HepG2 (cell line): ENCODE data around the gene EZH2. TPM values are rescaled to one million over a fixed set of nuclear protein-coding genes. Genes with fewer than 3 reads are reported as not detected.

Source experiments
- ATAC-seq: fragments of 200-7000 bp; cut with Tn5 transposase; 3 replicates; pipeline ENCODE4 v1.9.1; 2020; ENCODE audit warnings: mild to moderate bottlenecking, moderate library complexity
- BruUV-seq: library from RNA; stranded (reverse); fragments of 400-500 nt; replicated peaks from 2 replicates; lab custom pipeline; 2021; lab: Mats Ljungman, UMichigan
- CTCF ChIA-PET: fragments of 300-600 bp; formaldehyde crosslinking; extraction: SDS; loops from one replicate; lab custom pipeline; 2021; ENCODE audit warnings: low total read pairs, inconsistent platforms, low intra/inter-chr PET ratio; lab: Yijun Ruan, JAX
- POLR2A ChIA-PET: fragments of 350-600 bp; sonication (Branson Sonifier 250); formaldehyde crosslinking; loops from one replicate; lab custom pipeline; 2020; ENCODE audit warnings: antibody characterized with exemption, inconsistent platforms; lab: Yijun Ruan, JAX
- DNase-seq: peaks from one replicate; pipeline ENCODE4 v3.0.0-alpha.2; 2015; ENCODE audit warnings: low spot score
- FAIRE-seq: peaks from 3 replicates; lab custom pipeline; 2011; peaks lifted over from hg19 to GRCh38; lab: Jason Lieb, UNC
- H2AFZ ChIP-seq: one replicate; pipeline ENCODE4 v1.6.1; 2011; ENCODE audit warnings: low read length, inconsistent platforms
- H3K27ac ChIP-seq: fragments of 300-600 bp; 3 replicates; pipeline ENCODE4 v1.8.0; 2011; ENCODE audit warnings: mixed run types, mild to moderate bottlenecking, mixed read lengths, low read length, inconsistent platforms; ENCODE audit not compliant: insufficient read depth; ENCODE audit errors: extremely low read length
- H3K27me3 ChIP-seq, 2 experiments: fragments of 200-600 bp in 1 of 2; 2 replicates in 1 of 2; 3 replicates in 1 of 2; pipeline versions ENCODE4 v1.6.0 to v1.8.0; 2011; ENCODE audit warnings: low read length in 2 of 2, mild to moderate bottlenecking in 2 of 2, moderate library complexity in 2 of 2, inconsistent platforms in 1 of 2; ENCODE audit not compliant: insufficient read depth in 2 of 2, control insufficient read depth in 1 of 2
- H3K36me3 ChIP-seq, 2 experiments: fragments of 200-600 bp in 1 of 2; replicated peaks in 1 of 2; 2 replicates in 1 of 2; 3 replicates in 1 of 2; pipeline versions ENCODE4 v1.5.1 to v1.8.0; 2011; ENCODE audit warnings: low read length in 2 of 2, inconsistent platforms in 1 of 2; ENCODE audit not compliant: insufficient read depth in 2 of 2, control insufficient read depth in 1 of 2
- H3K4me1 ChIP-seq: 2 replicates; pipeline ENCODE4 v1.5.1; 2012; ENCODE audit warnings: low read length, inconsistent platforms; ENCODE audit not compliant: insufficient read depth
- H3K4me2 ChIP-seq: 2 replicates; pipeline ENCODE4 v1.6.0; 2011; ENCODE audit warnings: low read depth, low read length, inconsistent platforms
- H3K4me3 ChIP-seq, 3 experiments: fragments of 200-600 bp in 1 of 3; sonication (generic), shearing (Covaris generic) in 1 of 3; replicated peaks in 1 of 3; 2 replicates each; pipeline ENCODE4 v1.5.1; 2011 to 2016; ENCODE audit warnings: low read length in 3 of 3, inconsistent platforms in 2 of 3, low read depth in 2 of 3, mild to moderate bottlenecking in 2 of 3, control low read depth in 1 of 3, mixed read lengths in 1 of 3; ENCODE audit not compliant: insufficient read depth in 1 of 3
- H3K79me2 ChIP-seq: one replicate; pipeline ENCODE4 v1.6.1; 2011; ENCODE audit warnings: low read length, inconsistent platforms; ENCODE audit not compliant: insufficient read depth
- H3K9ac ChIP-seq: 2 replicates; pipeline ENCODE4 v1.6.0; 2011; ENCODE audit warnings: mild to moderate bottlenecking, low read depth, low read length, inconsistent platforms; ENCODE audit not compliant: insufficient read depth
- H3K9me3 ChIP-seq: 2 replicates; pipeline ENCODE4 v1.5.1; 2012; ENCODE audit warnings: mild to moderate bottlenecking, low read length
- H4K20me1 ChIP-seq: 2 replicates; pipeline ENCODE4 v1.6.0; 2011; ENCODE audit warnings: inconsistent platforms, mild to moderate bottlenecking, low read length, moderate library complexity; ENCODE audit not compliant: insufficient read depth
- ETV5 ChIP-seq: IDR thresholded peaks from 2 replicates; pipeline ENCODE4 v1.6.1; 2018; ENCODE audit warnings: missing biosample characterization, missing genetic modification reagents, inconsistent platforms, borderline replicate concordance
- MIER3 ChIP-seq: IDR thresholded peaks from 2 replicates; pipeline ENCODE4 v1.6.1; 2016; ENCODE audit warnings: missing compliant biosample characterization, borderline replicate concordance
- NCOA2 ChIP-seq: sonication (generic); formaldehyde crosslinking; IDR thresholded peaks from 2 replicates; pipeline ENCODE4 v1.8.0; 2022; ENCODE audit warnings: inconsistent platforms
- RFXAP ChIP-seq: sonication (generic); formaldehyde crosslinking; IDR thresholded peaks from 2 replicates; pipeline ENCODE4 v1.4.0; 2020; ENCODE audit warnings: missing genetic modification reagents, borderline replicate concordance
- SNAPC2 ChIP-seq: sonication (generic); formaldehyde crosslinking; IDR thresholded peaks from 2 replicates; pipeline ENCODE4 v1.8.1; 2022; ENCODE audit warnings: mild to moderate bottlenecking, missing genetic modification reagents
- YEATS4 ChIP-seq: sonication (generic); formaldehyde crosslinking; IDR thresholded peaks from 2 replicates; pipeline ENCODE4 v1.4.0; 2020; ENCODE audit warnings: missing genetic modification reagents, borderline replicate concordance
- ZNF616 ChIP-seq: sonication (generic); formaldehyde crosslinking; IDR thresholded peaks from 2 replicates; pipeline ENCODE4 v1.5.0; 2020; ENCODE audit warnings: low read depth, mild to moderate bottlenecking, missing genetic modification reagents
- WGBS: methylation state at CpG from one replicate; pipeline ENCODE4 v1.1.6; 2017; ENCODE audit warnings: low lambda C conversion rate; 5-methylcytosine and 5-hydroxymethylcytosine counted together
- in situ Hi-C: cut with HindIII; loops from 2 replicates; pipeline ENCODE4 v1.10.0; 2017; ENCODE audit warnings: low pct_unique_long_range_greater_than_20kb; ENCODE audit not compliant: extremely low pct_ligation_motif_present
- intact Hi-C: fragments of 100-400 bp; cut with micrococcal nuclease; formaldehyde crosslinking; loops from one replicate; pipeline ENCODE4 v1.10.0; 2022; ENCODE audit not compliant: unreplicated experiment
- polyA plus RNA-seq, 8 experiments: library from polyadenylated mRNA; depleted of rRNA in 3 of 8; stranded (reverse) in 7 of 8; unstranded in 1 of 8; fragments of >200 nt; fragmentation: Illumina TruSeq in 4 of 8; extraction: Trizol in 4 of 8; gene quantifications; 2 replicates each; pipeline versions ENCODE4 v1.2.1 to v1.2.3, GENCODE V29; 2011 to 2016; ENCODE audit warnings: low read depth in 4 of 8, missing spikeins in 1 of 8, mixed read lengths in 1 of 8; ENCODE audit not compliant: insufficient read depth in 1 of 8
- total RNA-seq, 5 experiments: library from RNA; depleted of rRNA; stranded (reverse); fragments of >200 nt; fragmentation: Illumina TruSeq; extraction: Trizol; gene quantifications; 2 replicates each; pipeline ENCODE4 v1.2.3, GENCODE V29; 2016; ENCODE audit warnings: low read depth in 1 of 5
- TF ChIP-seq, protein P1 (sequence below): sonication (generic); formaldehyde crosslinking; IDR thresholded peaks from 2 replicates; pipeline ENCODE4 v1.4.0; 2020; ENCODE audit warnings: missing genetic modification reagents

EZH2 gene
- total and polyA plus RNA-seq, 2 of the 13 experiments (the other 11 are each of a cell fraction or from before 2014, with no cell fraction given), result 26.0 to 34.3 TPM

DNA sequence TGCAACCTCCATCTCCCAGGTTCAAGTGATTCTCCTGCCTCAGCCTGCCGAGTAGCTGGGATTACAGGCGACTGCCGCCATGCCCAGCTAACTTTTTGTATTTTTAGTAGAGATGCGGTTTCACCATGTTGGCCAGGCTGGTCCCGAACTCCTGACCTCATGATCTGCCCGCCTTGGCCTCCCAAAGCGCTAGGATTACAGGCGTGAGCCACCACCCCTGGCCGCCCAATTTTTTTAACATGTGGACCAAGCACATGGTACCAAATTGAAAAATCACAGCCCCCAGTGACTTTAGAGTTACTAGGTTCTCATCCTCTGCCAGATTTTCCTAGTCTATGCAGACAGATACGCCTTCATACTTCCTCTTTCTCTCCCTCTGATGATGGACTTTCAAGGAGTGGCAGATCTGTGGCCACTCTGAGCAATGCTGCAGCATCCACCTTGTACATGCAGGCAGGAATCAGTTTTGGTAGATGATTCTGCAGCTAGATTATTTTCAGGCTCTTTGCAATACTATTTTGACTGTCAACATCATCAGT, 34.0 kb upstream of the EZH2 start:
- POLR2A ChIA-PET, result no interaction called here
- intact Hi-C loops, result no loop called here
- DNase-seq (no peak), FAIRE-seq (no peak), ATAC-seq (no peak)
- H3K9me3 ChIP-seq, result no peaks in the 10 kb centered on the region
- no peak overlapping the region for H3K4me3 ChIP-seq
- no peaks in the 10 kb centered on the region for H3K36me3 ChIP-seq
- 52% methylated on average over 10 of the region's 10 CpGs for WGBS
- H2AFZ ChIP-seq, result no peak overlapping the region
- peaks cover 0 to 19% of the 10 kb centered on the region in 2 experiments; a peak in 1 of 5 replicates for H3K27me3 ChIP-seq
- no peaks in the 10 kb centered on the region for H3K79me2 ChIP-seq
- no TSS peak for BruUV-seq
- H3K4me2 ChIP-seq, result no peak overlapping the region
- H3K27ac ChIP-seq, result no peak overlapping the region
- CTCF ChIA-PET, result no interaction called here
- no peaks in the 10 kb centered on the region for H4K20me1 ChIP-seq
- TF ChIP-seq ETV5, result no peak
- no peak for TF ChIP-seq SNAPC2
- no peak for TF ChIP-seq MIER3 (CRISPR knock-in tag)
- TF ChIP-seq RFXAP (CRISPR knock-in tag), result no peak
- TF ChIP-seq ZNF616, result no peak
- TF ChIP-seq, protein P1, sequence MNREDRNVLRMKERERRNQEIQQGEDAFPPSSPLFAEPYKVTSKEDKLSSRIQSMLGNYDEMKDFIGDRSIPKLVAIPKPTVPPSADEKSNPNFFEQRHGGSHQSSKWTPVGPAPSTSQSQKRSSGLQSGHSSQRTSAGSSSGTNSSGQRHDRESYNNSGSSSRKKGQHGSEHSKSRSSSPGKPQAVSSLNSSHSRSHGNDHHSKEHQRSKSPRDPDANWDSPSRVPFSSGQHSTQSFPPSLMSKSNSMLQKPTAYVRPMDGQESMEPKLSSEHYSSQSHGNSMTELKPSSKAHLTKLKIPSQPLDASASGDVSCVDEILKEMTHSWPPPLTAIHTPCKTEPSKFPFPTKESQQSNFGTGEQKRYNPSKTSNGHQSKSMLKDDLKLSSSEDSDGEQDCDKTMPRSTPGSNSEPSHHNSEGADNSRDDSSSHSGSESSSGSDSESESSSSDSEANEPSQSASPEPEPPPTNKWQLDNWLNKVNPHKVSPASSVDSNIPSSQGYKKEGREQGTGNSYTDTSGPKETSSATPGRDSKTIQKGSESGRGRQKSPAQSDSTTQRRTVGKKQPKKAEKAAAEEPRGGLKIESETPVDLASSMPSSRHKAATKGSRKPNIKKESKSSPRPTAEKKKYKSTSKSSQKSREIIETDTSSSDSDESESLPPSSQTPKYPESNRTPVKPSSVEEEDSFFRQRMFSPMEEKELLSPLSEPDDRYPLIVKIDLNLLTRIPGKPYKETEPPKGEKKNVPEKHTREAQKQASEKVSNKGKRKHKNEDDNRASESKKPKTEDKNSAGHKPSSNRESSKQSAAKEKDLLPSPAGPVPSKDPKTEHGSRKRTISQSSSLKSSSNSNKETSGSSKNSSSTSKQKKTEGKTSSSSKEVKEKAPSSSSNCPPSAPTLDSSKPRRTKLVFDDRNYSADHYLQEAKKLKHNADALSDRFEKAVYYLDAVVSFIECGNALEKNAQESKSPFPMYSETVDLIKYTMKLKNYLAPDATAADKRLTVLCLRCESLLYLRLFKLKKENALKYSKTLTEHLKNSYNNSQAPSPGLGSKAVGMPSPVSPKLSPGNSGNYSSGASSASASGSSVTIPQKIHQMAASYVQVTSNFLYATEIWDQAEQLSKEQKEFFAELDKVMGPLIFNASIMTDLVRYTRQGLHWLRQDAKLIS (CRISPR knock-in tag), result no peak
- no peak for TF ChIP-seq YEATS4 (CRISPR knock-in tag)
- no peak for TF ChIP-seq NCOA2 (CRISPR knock-in tag)
- in situ Hi-C loops, result no loop called here
- no peaks in the 10 kb centered on the region for H3K4me1 ChIP-seq
- no peak overlapping the region for H3K9ac ChIP-seq
